ENCODE results near the gene SUPT4H1.

SUPT4H1 gene

GRCh38 chr17:58316260-58316960 lies 35.6 kb downstream of the SUPT4H1 start:
- no peak for FAIRE-seq

- FAIRE-seq: no peak
Measured at GRCh38 chr17:58315750-58316149, 36.3 kb downstream of the SUPT4H1 start.

- FAIRE-seq: no peak
Measured at GRCh38 chr17:58315281-58315711, 36.7 kb downstream of the SUPT4H1 start.

GRCh38 chr17:58314706-58315015 lies 37.3 kb downstream of the SUPT4H1 start:
- FAIRE-seq: no peak

GRCh38 chr17:58313815-58314705 lies 37.9 kb downstream of the SUPT4H1 start:
- no peak for FAIRE-seq

GRCh38 chr17:58312829-58313228 lies 39.2 kb downstream of the SUPT4H1 start:
- FAIRE-seq: no peak

GRCh38 chr17:58312021-58312630 lies 39.9 kb downstream of the SUPT4H1 start:
- no peak for FAIRE-seq

GRCh38 chr17:58311429-58311894 lies 40.5 kb downstream of the SUPT4H1 start:
- FAIRE-seq: no peak

- FAIRE-seq: no peak
Measured at GRCh38 chr17:58310511-58311428, 41.2 kb downstream of the SUPT4H1 start.

GRCh38 chr17:58309918-58310259 lies 42.1 kb downstream of the SUPT4H1 start:
- FAIRE-seq: no peak

GRCh38 chr17:58308985-58309917 lies 42.8 kb downstream of the SUPT4H1 start:
- FAIRE-seq: no peak

GRCh38 chr17:58308173-58308984 lies 43.6 kb downstream of the SUPT4H1 start:
- no peak for FAIRE-seq

- no peak for FAIRE-seq
Measured at GRCh38 chr17:58307468-58308172, 44.4 kb downstream of the SUPT4H1 start.

- FAIRE-seq: no peak
Measured at GRCh38 chr17:58306131-58306951, 45.7 kb downstream of the SUPT4H1 start.

GRCh38 chr17:58305626-58306025 lies 46.4 kb downstream of the SUPT4H1 start:
- FAIRE-seq: no peak

GRCh38 chr17:58304750-58305486 lies 47.1 kb downstream of the SUPT4H1 start:
- no peak for FAIRE-seq

GRCh38 chr17:58303971-58304749 lies 47.8 kb downstream of the SUPT4H1 start:
- no peak for FAIRE-seq
